GM12872 (cell line): Measurements from ENCODE around the gene AKR1A1.

Experiments used
- TF ChIP-seq, protein P1 (sequence below): IDR thresholded peaks from 3 replicates; pipeline ENCODE4 v1.5.1; 2011; ENCODE audit warnings: low read depth, mild to moderate bottlenecking, low read length, moderate library complexity; ENCODE audit not compliant: insufficient read depth

AKR1A1 gene

GRCh38 chr1:45522324-45523104, 28.1 kb upstream of the AKR1A1 start:
- TF ChIP-seq, protein P1, sequence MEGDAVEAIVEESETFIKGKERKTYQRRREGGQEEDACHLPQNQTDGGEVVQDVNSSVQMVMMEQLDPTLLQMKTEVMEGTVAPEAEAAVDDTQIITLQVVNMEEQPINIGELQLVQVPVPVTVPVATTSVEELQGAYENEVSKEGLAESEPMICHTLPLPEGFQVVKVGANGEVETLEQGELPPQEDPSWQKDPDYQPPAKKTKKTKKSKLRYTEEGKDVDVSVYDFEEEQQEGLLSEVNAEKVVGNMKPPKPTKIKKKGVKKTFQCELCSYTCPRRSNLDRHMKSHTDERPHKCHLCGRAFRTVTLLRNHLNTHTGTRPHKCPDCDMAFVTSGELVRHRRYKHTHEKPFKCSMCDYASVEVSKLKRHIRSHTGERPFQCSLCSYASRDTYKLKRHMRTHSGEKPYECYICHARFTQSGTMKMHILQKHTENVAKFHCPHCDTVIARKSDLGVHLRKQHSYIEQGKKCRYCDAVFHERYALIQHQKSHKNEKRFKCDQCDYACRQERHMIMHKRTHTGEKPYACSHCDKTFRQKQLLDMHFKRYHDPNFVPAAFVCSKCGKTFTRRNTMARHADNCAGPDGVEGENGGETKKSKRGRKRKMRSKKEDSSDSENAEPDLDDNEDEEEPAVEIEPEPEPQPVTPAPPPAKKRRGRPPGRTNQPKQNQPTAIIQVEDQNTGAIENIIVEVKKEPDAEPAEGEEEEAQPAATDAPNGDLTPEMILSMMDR = no peak

- TF ChIP-seq, protein P1 = no peak
Observed at GRCh38 chr1:45526135-45526644, 24.4 kb upstream of the AKR1A1 start.

DNA sequence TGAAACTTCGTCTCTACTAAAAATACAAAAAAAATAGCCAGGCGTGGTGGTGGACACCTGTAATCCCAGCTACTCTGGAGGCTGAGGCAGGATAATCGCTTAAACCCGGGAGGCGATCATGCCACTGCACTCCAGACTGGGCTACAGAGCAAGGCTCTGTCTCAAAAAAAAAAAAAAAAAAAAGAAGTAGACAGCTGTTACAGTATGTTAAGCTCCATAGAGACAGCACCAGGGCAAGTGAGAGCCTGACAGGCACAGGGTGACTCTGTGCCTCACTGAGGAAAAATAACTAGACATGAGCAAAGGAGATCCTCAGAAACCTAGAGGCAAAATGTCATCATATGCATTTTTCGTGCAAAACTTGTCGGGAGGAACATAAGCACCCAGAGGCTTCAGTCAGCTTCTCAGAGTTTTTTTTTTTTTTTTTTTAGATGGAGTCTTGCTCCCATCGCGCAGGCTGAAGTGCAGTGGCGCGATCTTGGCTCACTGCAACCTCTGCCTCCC, 19.9 kb upstream of the AKR1A1 start:
- TF ChIP-seq, protein P1 = no peak

DNA sequence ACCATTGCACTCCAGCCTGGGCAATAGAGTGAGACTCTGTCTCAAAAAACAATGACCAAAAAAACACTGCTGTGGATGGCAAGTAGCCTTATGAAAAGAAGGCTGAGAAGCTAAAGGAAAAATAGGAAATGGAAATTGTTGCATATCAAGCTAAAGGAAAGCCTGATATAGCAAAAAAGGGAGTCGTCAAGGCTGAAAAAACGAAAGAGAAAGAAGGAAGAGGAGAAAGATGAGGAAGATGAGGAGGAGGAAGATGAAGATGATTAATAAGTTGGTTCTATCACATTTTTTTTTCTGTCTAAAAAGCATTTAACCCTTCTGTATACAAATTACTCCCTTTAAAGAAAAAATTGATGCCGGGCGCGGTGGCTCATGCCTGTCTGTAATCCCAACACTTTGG, 18.8 kb upstream of the AKR1A1 start:
- TF ChIP-seq, protein P1 = no peak

- TF ChIP-seq, protein P1 = no peak
Observed at GRCh38 chr1:45535988-45536766, 14.4 kb upstream of the AKR1A1 start.

GRCh38 chr1:45536886-45537285, 13.7 kb upstream of the AKR1A1 start:
- TF ChIP-seq, protein P1 = no peak

GRCh38 chr1:45541193-45541592, 9.4 kb upstream of the AKR1A1 start:
- TF ChIP-seq, protein P1 = no peak
